Keratinocyte (primary cell): ENCODE measurements around the gene MARCHF3. TPM values are rescaled to one million over a fixed set of nuclear protein-coding genes. Genes with fewer than 3 reads are reported as not detected.

Experiments
- DNase-seq: peaks from one replicate; pipeline ENCODE4 v3.0.0-alpha.2; 2011; ENCODE audit warnings: low read depth, missing footprints, low spot score
- FAIRE-seq: peaks from 2 replicates; lab custom pipeline; 2011; peaks lifted over from hg19 to GRCh38; lab: Jason Lieb, UNC
- H2AFZ ChIP-seq: 2 replicates; pipeline ENCODE4 v1.6.0; 2012; ENCODE audit warnings: low read length, control low read depth, inconsistent platforms; ENCODE audit not compliant: control insufficient read depth
- H3K27ac ChIP-seq: 2 replicates; pipeline ENCODE4 v1.5.1; 2011; ENCODE audit warnings: low read length; ENCODE audit not compliant: control insufficient read depth, insufficient read depth
- H3K27me3 ChIP-seq: 3 replicates; pipeline ENCODE4 v1.6.0; 2011; ENCODE audit warnings: low read length; ENCODE audit not compliant: control insufficient read depth, insufficient read depth; ENCODE audit errors: extremely low read depth
- H3K36me3 ChIP-seq, 2 experiments: 2 replicates in 1 of 2; 3 replicates in 1 of 2; pipeline ENCODE4 v1.5.1; 2011; ENCODE audit warnings: low read length in 2 of 2, mild to moderate bottlenecking in 1 of 2; ENCODE audit not compliant: control insufficient read depth in 2 of 2, insufficient read depth in 2 of 2; ENCODE audit errors: extremely low read depth in 1 of 2
- H3K4me1 ChIP-seq: 3 replicates; pipeline ENCODE4 v1.5.1; 2011; ENCODE audit warnings: low read length; ENCODE audit not compliant: control insufficient read depth, insufficient read depth; ENCODE audit errors: extremely low read depth
- H3K4me2 ChIP-seq: 3 replicates; pipeline ENCODE4 v1.6.0; 2011; ENCODE audit warnings: low read depth, low read length; ENCODE audit not compliant: control insufficient read depth, insufficient read depth; ENCODE audit errors: extremely low read depth
- H3K4me3 ChIP-seq, 3 experiments: fragments of 200-600 bp in 1 of 3; sonication (generic) in 1 of 3; 2 replicates in 2 of 3; 3 replicates in 1 of 3; pipeline ENCODE4 v1.5.1; 2011 to 2016; ENCODE audit warnings: low read length in 3 of 3, mild to moderate bottlenecking in 3 of 3, control low read depth in 2 of 3, inconsistent platforms in 1 of 3, low read depth in 1 of 3, mixed read lengths in 1 of 3, mixed run types in 1 of 3, moderate library complexity in 1 of 3; ENCODE audit not compliant: control insufficient read depth in 2 of 3, insufficient read depth in 2 of 3; ENCODE audit errors: extremely low read depth in 1 of 3
- H3K79me2 ChIP-seq: 2 replicates; pipeline ENCODE4 v1.6.0; 2012; ENCODE audit warnings: low read length; ENCODE audit not compliant: control insufficient read depth, insufficient read depth
- H3K9ac ChIP-seq: 3 replicates; pipeline ENCODE4 v1.6.0; 2011; ENCODE audit warnings: low read length; ENCODE audit not compliant: control insufficient read depth, insufficient read depth; ENCODE audit errors: extremely low read depth
- H3K9me1 ChIP-seq: 3 replicates; pipeline ENCODE4 v1.6.0; 2011; ENCODE audit warnings: low read length; ENCODE audit not compliant: control insufficient read depth, insufficient read depth; ENCODE audit errors: extremely low read depth
- H3K9me3 ChIP-seq: 2 replicates; pipeline ENCODE4 v1.5.1; 2012; ENCODE audit warnings: low read depth, low read length; ENCODE audit not compliant: control insufficient read depth
- H4K20me1 ChIP-seq: 3 replicates; pipeline ENCODE4 v1.6.0; 2011; ENCODE audit warnings: low read length; ENCODE audit not compliant: control insufficient read depth, insufficient read depth; ENCODE audit errors: extremely low read depth
- CTCF ChIP-seq, 3 experiments: IDR thresholded peaks in 1 of 3; conservative IDR thresholded peaks in 1 of 3; optimal IDR thresholded peaks in 1 of 3; 2 replicates in 2 of 3; 3 replicates in 1 of 3; pipeline versions ENCODE3 to v1.5.1; 2011; ENCODE audit warnings: low read length in 3 of 3, mild to moderate bottlenecking in 3 of 3, moderate library complexity in 2 of 3, control low read depth in 1 of 3, inconsistent platforms in 1 of 3; ENCODE audit not compliant: insufficient read depth in 2 of 3; ENCODE audit errors: extremely low read depth in 1 of 3
- EZH2 ChIP-seq: IDR thresholded peaks from one replicate; pipeline ENCODE4 v1.6.1; 2012; ENCODE audit warnings: inconsistent platforms, mild to moderate bottlenecking, low read length, moderate library complexity
- dilution Hi-C: fragments of 300-500 bp; cut with MboI; formaldehyde crosslinking; loops from one replicate; pipeline ENCODE4 v1.7.0; 2020; ENCODE audit warnings: low sequenced_read_pairs; ENCODE audit not compliant: extremely low pct_ligation_motif_present
- polyA plus RNA-seq, 5 experiments: library from polyadenylated mRNA; depleted of rRNA in 3 of 5; stranded (reverse) in 3 of 5; stranded (forward) in 1 of 5; unstranded in 1 of 5; fragments of >200 nt; gene quantifications; 1 replicate in 1 of 5; 2 replicates in 3 of 5; 3 replicates in 1 of 5; pipeline versions ENCODE4 v1.2.1 to v1.2.3, GENCODE V29; 2011 to 2012; ENCODE audit warnings: missing spikeins in 2 of 5, low read depth in 1 of 5, low replicate concordance in 1 of 5

Gene MARCHF3
- polyA plus RNA-seq, 1 donor (not counting 4 experiments of a cell fraction or from before 2014, with no cell fraction given): 0.45 TPM

- Histone ChIP-seq H3K9me3 (no peaks in the 10 kb centered on the region), H4K20me1 (no peaks in the 10 kb centered on the region), H3K9me1 (no peaks in the 10 kb centered on the region), H2AFZ (peak overlapping the region; percentile 73), H3K27ac (no peak overlapping the region), H3K27me3 (no peaks in the 10 kb centered on the region), H3K9ac (no peak overlapping the region), H3K79me2 (no peaks in the 10 kb centered on the region), H3K4me1 (no peaks in the 10 kb centered on the region), H3K36me3 (no peaks in the 10 kb centered on the region), H3K4me3 (peak overlapping the region in 1 of 3 experiments; percentile 40), H3K4me2 (peak overlapping the region; percentile 74)
- DNase-seq (no peak), FAIRE-seq (no peak)
- TF ChIP-seq CTCF (optimal IDR thresholded peaks at IDR 0.05 in 1 of 3, IDR thresholded peaks at IDR 0.05 in 1 of 3, conservative IDR thresholded peaks at IDR 0.05 in 1 of 3; ENCODE audit: extremely low read depth in 1 of 3, insufficient read depth in 2 of 3, low read length in 3 of 3) (no peak), EZH2 (no peak)
- dilution Hi-C loops: no loop called here
Observed at GRCh38 chr5:126869005-126869451, 161.3 kb downstream of the MARCHF3 start.

GRCh38 chr5:126868338-126869004, 161.9 kb downstream of the MARCHF3 start:
- H3K9me1 ChIP-seq: no peaks in the 10 kb centered on the region
- H3K79me2 ChIP-seq: no peaks in the 10 kb centered on the region
- H2AFZ ChIP-seq: no peak overlapping the region
- no peaks in the 10 kb centered on the region for H4K20me1 ChIP-seq
- FAIRE-seq: no peak
- H3K9me3 ChIP-seq: no peaks in the 10 kb centered on the region
- no peaks in the 10 kb centered on the region for H3K27me3 ChIP-seq
- dilution Hi-C loops: no loop called here
- peak overlapping the region in 1 of 3 experiments; percentile 40 for H3K4me3 ChIP-seq
- no peaks in the 10 kb centered on the region for H3K36me3 ChIP-seq
- no peak overlapping the region for H3K27ac ChIP-seq
- no peaks in the 10 kb centered on the region for H3K4me1 ChIP-seq
- no peak for DNase-seq
- H3K9ac ChIP-seq: no peak overlapping the region
- peak overlapping the region; percentile 74 for H3K4me2 ChIP-seq
- TF ChIP-seq CTCF (optimal IDR thresholded peaks at IDR 0.05 in 1 of 3, IDR thresholded peaks at IDR 0.05 in 1 of 3, conservative IDR thresholded peaks at IDR 0.05 in 1 of 3; ENCODE audit: extremely low read depth in 1 of 3, insufficient read depth in 2 of 3, low read length in 3 of 3): no peak
- no peak for TF ChIP-seq EZH2
